Activated CD4-positive, alpha-beta T cell treated with anti-CD3 and anti-CD28 coated beads, Interleukin-2, amount 10 ng/mL, durations not matched to agents 7 days and 5 days (primary cell): Measurements from ENCODE around the gene PTPRN2. TPM values are rescaled to one million over a fixed set of nuclear protein-coding genes. Genes with fewer than 3 reads are reported as not detected.

Source experiments
- CTCF ChIA-PET: fragments of 350-600 bp; sonication (Branson Sonifier 250); formaldehyde crosslinking; loops from one replicate; lab custom pipeline; 2021; ENCODE audit warnings: antibody characterized with exemption; lab: Charles Lee
- POLR2A ChIA-PET: fragments of 350-600 bp; sonication (Branson Sonifier 250); formaldehyde crosslinking; loops from one replicate; lab custom pipeline; 2021; ENCODE audit warnings: antibody characterized with exemption; lab: Charles Lee
- DNase-seq: peaks from one replicate; pipeline ENCODE4 v3.0.0-alpha.2; 2020
- H3K27ac Mint-ChIP-seq: one replicate; pipeline ENCODE4 v1.8.0; 2021; ENCODE audit warnings: mild to moderate bottlenecking, moderate library complexity, mixed read lengths
- H3K27me3 Mint-ChIP-seq: one replicate; pipeline ENCODE4 v1.8.0; 2021; ENCODE audit warnings: mixed read lengths
- H3K36me3 Mint-ChIP-seq: one replicate; pipeline ENCODE4 v1.8.0; 2021; ENCODE audit warnings: low read depth, mixed read lengths
- H3K4me1 Mint-ChIP-seq: one replicate; pipeline ENCODE4 v1.8.0; 2021; ENCODE audit warnings: mixed read lengths
- H3K4me3 Mint-ChIP-seq: one replicate; pipeline ENCODE4 v1.8.0; 2021; ENCODE audit warnings: mild to moderate bottlenecking, moderate library complexity, mixed read lengths
- H3K9me3 Mint-ChIP-seq: one replicate; pipeline ENCODE4 v1.8.0; 2021; ENCODE audit warnings: mixed read lengths
- total RNA-seq, 2 experiments: library from RNA; stranded (reverse); gene quantifications; one replicate each; pipeline ENCODE4 v1.2.3, GENCODE V29; 2021

The PTPRN2 gene
- total RNA-seq, 2 experiments from 2014 or later = 2.6 to 2.7 TPM

- DNase-seq = no peak
- CTCF ChIA-PET = no interaction called here
- POLR2A ChIA-PET = no interaction called here
- Mint-ChIP-seq H3K36me3 (no peaks in the 10 kb centered on the region), H3K9me3 (peaks cover 7% of the 10 kb centered on the region), H3K27ac (no peak overlapping the region), H3K4me1 (no peaks in the 10 kb centered on the region), H3K4me3 (no peak overlapping the region), H3K27me3 (peaks cover 4% of the 10 kb centered on the region)
Measured at GRCh38 chr7:157775560-157776332, 811.9 kb downstream of the PTPRN2 start.

- peaks cover 4% of the 10 kb centered on the region for H3K27me3 Mint-ChIP-seq
Measured at GRCh38 chr7:157775021-157775559, 812.5 kb downstream of the PTPRN2 start.

GRCh38 chr7:157774495-157774894, 813.1 kb downstream of the PTPRN2 start:
- ChIA-PET CTCF (no interaction called here), POLR2A (no interaction called here)
- no peaks in the 10 kb centered on the region for H3K36me3 Mint-ChIP-seq
- H3K9me3 Mint-ChIP-seq = peaks cover 7% of the 10 kb centered on the region
- H3K27me3 Mint-ChIP-seq = peaks cover 4% of the 10 kb centered on the region
- H3K27ac Mint-ChIP-seq = no peak overlapping the region
- DNase-seq = no peak
- H3K4me1 Mint-ChIP-seq = no peaks in the 10 kb centered on the region
- H3K4me3 Mint-ChIP-seq = no peak overlapping the region

More at GRCh38 chr7:157775021-157775559, 812.5 kb downstream of the PTPRN2 start:
- Mint-ChIP-seq H3K4me3 (no peak overlapping the region), H3K9me3 (peaks cover 7% of the 10 kb centered on the region), H3K27ac (no peak overlapping the region), H3K4me1 (no peaks in the 10 kb centered on the region), H3K36me3 (no peaks in the 10 kb centered on the region)
- ChIA-PET POLR2A (no interaction called here), CTCF (no interaction called here)
- no peak for DNase-seq

GRCh38 chr7:157773361-157773760, 814.3 kb downstream of the PTPRN2 start:
- H3K27me3 Mint-ChIP-seq = peaks cover 4% of the 10 kb centered on the region
- peak overlapping the region; percentile 50 for H3K27ac Mint-ChIP-seq
- H3K4me1 Mint-ChIP-seq = no peaks in the 10 kb centered on the region
- H3K4me3 Mint-ChIP-seq = no peak overlapping the region
- CTCF ChIA-PET = no interaction called here
- no peak for DNase-seq
- POLR2A ChIA-PET = no interaction called here
- no peaks in the 10 kb centered on the region for H3K36me3 Mint-ChIP-seq
- peaks cover 7% of the 10 kb centered on the region for H3K9me3 Mint-ChIP-seq

GRCh38 chr7:157772486-157773130, 815.0 kb downstream of the PTPRN2 start:
- DNase-seq = no peak
- H3K36me3 Mint-ChIP-seq = no peaks in the 10 kb centered on the region
- ChIA-PET POLR2A (no interaction called here), CTCF (no interaction called here)
- no peak overlapping the region for H3K27ac Mint-ChIP-seq
- H3K4me3 Mint-ChIP-seq = no peak overlapping the region
- H3K27me3 Mint-ChIP-seq = peaks cover 4% of the 10 kb centered on the region
- H3K4me1 Mint-ChIP-seq = no peaks in the 10 kb centered on the region
- peaks cover 7% of the 10 kb centered on the region for H3K9me3 Mint-ChIP-seq

GRCh38 chr7:157771689-157772088, 815.9 kb downstream of the PTPRN2 start:
- no peak for DNase-seq
- Mint-ChIP-seq H3K4me3 (no peak overlapping the region), H3K9me3 (peaks cover 7% of the 10 kb centered on the region), H3K27me3 (no peaks in the 10 kb centered on the region), H3K27ac (no peak overlapping the region), H3K4me1 (no peaks in the 10 kb centered on the region), H3K36me3 (no peaks in the 10 kb centered on the region)
- POLR2A ChIA-PET = no interaction called here
- CTCF ChIA-PET = no interaction called here

- H3K4me3 Mint-ChIP-seq = no peak overlapping the region
- H3K27me3 Mint-ChIP-seq = no peaks in the 10 kb centered on the region
- ChIA-PET CTCF (no interaction called here), POLR2A (no interaction called here)
- H3K4me1 Mint-ChIP-seq = no peaks in the 10 kb centered on the region
- no peaks in the 10 kb centered on the region for H3K36me3 Mint-ChIP-seq
- peaks cover 7% of the 10 kb centered on the region for H3K9me3 Mint-ChIP-seq
- DNase-seq = no peak
- no peak overlapping the region for H3K27ac Mint-ChIP-seq
Measured at GRCh38 chr7:157770716-157771320, 816.8 kb downstream of the PTPRN2 start.

- H3K27me3 Mint-ChIP-seq = no peaks in the 10 kb centered on the region
- H3K4me3 Mint-ChIP-seq = no peak overlapping the region
- H3K27ac Mint-ChIP-seq = no peak overlapping the region
- CTCF ChIA-PET = no interaction called here
- H3K36me3 Mint-ChIP-seq = no peaks in the 10 kb centered on the region
- H3K9me3 Mint-ChIP-seq = peaks cover 10% of the 10 kb centered on the region
- no peaks in the 10 kb centered on the region for H3K4me1 Mint-ChIP-seq
- no peak for DNase-seq
- POLR2A ChIA-PET = no interaction called here
Measured at GRCh38 chr7:157769526-157770215, 818.0 kb downstream of the PTPRN2 start.

GRCh38 chr7:157769086-157769485, 818.5 kb downstream of the PTPRN2 start:
- Mint-ChIP-seq H3K4me3 (no peak overlapping the region), H3K36me3 (no peaks in the 10 kb centered on the region), H3K9me3 (peaks cover 14% of the 10 kb centered on the region), H3K27me3 (no peaks in the 10 kb centered on the region), H3K4me1 (no peaks in the 10 kb centered on the region), H3K27ac (no peak overlapping the region)
- no peak for DNase-seq
- CTCF ChIA-PET = no interaction called here
- POLR2A ChIA-PET = no interaction called here

GRCh38 chr7:157768198-157768597, 819.4 kb downstream of the PTPRN2 start:
- no peaks in the 10 kb centered on the region for H3K4me1 Mint-ChIP-seq
- H3K4me3 Mint-ChIP-seq = no peak overlapping the region
- H3K27ac Mint-ChIP-seq = no peak overlapping the region
- no peaks in the 10 kb centered on the region for H3K27me3 Mint-ChIP-seq
- peaks cover 17% of the 10 kb centered on the region for H3K9me3 Mint-ChIP-seq
- no peak for DNase-seq
- ChIA-PET CTCF (no interaction called here), POLR2A (no interaction called here)
- H3K36me3 Mint-ChIP-seq = no peaks in the 10 kb centered on the region

GRCh38 chr7:157767506-157768197, 820.0 kb downstream of the PTPRN2 start:
- POLR2A ChIA-PET = no interaction called here
- H3K27me3 Mint-ChIP-seq = no peaks in the 10 kb centered on the region
- CTCF ChIA-PET = no interaction called here
- H3K4me3 Mint-ChIP-seq = no peak overlapping the region
- no peak for DNase-seq
- no peak overlapping the region for H3K27ac Mint-ChIP-seq
- no peaks in the 10 kb centered on the region for H3K36me3 Mint-ChIP-seq
- peaks cover 17% of the 10 kb centered on the region for H3K9me3 Mint-ChIP-seq
- no peaks in the 10 kb centered on the region for H3K4me1 Mint-ChIP-seq

- H3K4me3 Mint-ChIP-seq = no peak overlapping the region
- no peaks in the 10 kb centered on the region for H3K27me3 Mint-ChIP-seq
- ChIA-PET CTCF (no interaction called here), POLR2A (no interaction called here)
- DNase-seq = no peak
- H3K9me3 Mint-ChIP-seq = peaks cover 10% of the 10 kb centered on the region
- H3K36me3 Mint-ChIP-seq = no peaks in the 10 kb centered on the region
- no peaks in the 10 kb centered on the region for H3K4me1 Mint-ChIP-seq
- no peak overlapping the region for H3K27ac Mint-ChIP-seq
Measured at GRCh38 chr7:157766098-157766497, 821.5 kb downstream of the PTPRN2 start.
